HepG2 (cell line): ENCODE measurements around the gene CCM2. TPM values are rescaled to one million over a fixed set of nuclear protein-coding genes. Genes with fewer than 3 reads are reported as not detected.

ENCODE experiments used
- ATAC-seq: fragments of 200-7000 bp; cut with Tn5 transposase; 3 replicates; pipeline ENCODE4 v1.9.1; 2020; ENCODE audit warnings: mild to moderate bottlenecking, moderate library complexity
- BruUV-seq: library from RNA; stranded (reverse); fragments of 400-500 nt; replicated peaks from 2 replicates; lab custom pipeline; 2021; lab: Mats Ljungman, UMichigan
- CTCF ChIA-PET: fragments of 300-600 bp; formaldehyde crosslinking; extraction: SDS; loops from one replicate; lab custom pipeline; 2021; ENCODE audit warnings: low total read pairs, inconsistent platforms, low intra/inter-chr PET ratio; lab: Yijun Ruan, JAX
- POLR2A ChIA-PET: fragments of 350-600 bp; sonication (Branson Sonifier 250); formaldehyde crosslinking; loops from one replicate; lab custom pipeline; 2020; ENCODE audit warnings: antibody characterized with exemption, inconsistent platforms; lab: Yijun Ruan, JAX
- DNase-seq: peaks from one replicate; pipeline ENCODE4 v3.0.0-alpha.2; 2015; ENCODE audit warnings: low spot score
- FAIRE-seq: peaks from 3 replicates; lab custom pipeline; 2011; peaks lifted over from hg19 to GRCh38; lab: Jason Lieb, UNC
- H2AFZ ChIP-seq: one replicate; pipeline ENCODE4 v1.6.1; 2011; ENCODE audit warnings: low read length, inconsistent platforms
- H3K27ac ChIP-seq: fragments of 300-600 bp; 3 replicates; pipeline ENCODE4 v1.8.0; 2011; ENCODE audit warnings: mixed run types, mild to moderate bottlenecking, mixed read lengths, low read length, inconsistent platforms; ENCODE audit not compliant: insufficient read depth; ENCODE audit errors: extremely low read length
- H3K27me3 ChIP-seq, 2 experiments: fragments of 200-600 bp in 1 of 2; 2 replicates in 1 of 2; 3 replicates in 1 of 2; pipeline versions ENCODE4 v1.6.0 to v1.8.0; 2011; ENCODE audit warnings: low read length in 2 of 2, mild to moderate bottlenecking in 2 of 2, moderate library complexity in 2 of 2, inconsistent platforms in 1 of 2; ENCODE audit not compliant: insufficient read depth in 2 of 2, control insufficient read depth in 1 of 2
- H3K36me3 ChIP-seq, 2 experiments: fragments of 200-600 bp in 1 of 2; replicated peaks in 1 of 2; 2 replicates in 1 of 2; 3 replicates in 1 of 2; pipeline versions ENCODE4 v1.5.1 to v1.8.0; 2011; ENCODE audit warnings: low read length in 2 of 2, inconsistent platforms in 1 of 2; ENCODE audit not compliant: insufficient read depth in 2 of 2, control insufficient read depth in 1 of 2
- H3K4me1 ChIP-seq: 2 replicates; pipeline ENCODE4 v1.5.1; 2012; ENCODE audit warnings: low read length, inconsistent platforms; ENCODE audit not compliant: insufficient read depth
- H3K4me2 ChIP-seq: 2 replicates; pipeline ENCODE4 v1.6.0; 2011; ENCODE audit warnings: low read depth, low read length, inconsistent platforms
- H3K4me3 ChIP-seq, 3 experiments: fragments of 200-600 bp in 1 of 3; sonication (generic), shearing (Covaris generic) in 1 of 3; replicated peaks in 1 of 3; 2 replicates each; pipeline ENCODE4 v1.5.1; 2011 to 2016; ENCODE audit warnings: low read length in 3 of 3, inconsistent platforms in 2 of 3, low read depth in 2 of 3, mild to moderate bottlenecking in 2 of 3, control low read depth in 1 of 3, mixed read lengths in 1 of 3; ENCODE audit not compliant: insufficient read depth in 1 of 3
- H3K79me2 ChIP-seq: one replicate; pipeline ENCODE4 v1.6.1; 2011; ENCODE audit warnings: low read length, inconsistent platforms; ENCODE audit not compliant: insufficient read depth
- H3K9ac ChIP-seq: 2 replicates; pipeline ENCODE4 v1.6.0; 2011; ENCODE audit warnings: mild to moderate bottlenecking, low read depth, low read length, inconsistent platforms; ENCODE audit not compliant: insufficient read depth
- H3K9me3 ChIP-seq: 2 replicates; pipeline ENCODE4 v1.5.1; 2012; ENCODE audit warnings: mild to moderate bottlenecking, low read length
- H4K20me1 ChIP-seq: 2 replicates; pipeline ENCODE4 v1.6.0; 2011; ENCODE audit warnings: inconsistent platforms, mild to moderate bottlenecking, low read length, moderate library complexity; ENCODE audit not compliant: insufficient read depth
- EZH2 ChIP-seq: conservative IDR thresholded peaks from 2 replicates; pipeline ENCODE4 v1.6.1; 2012; ENCODE audit warnings: mild to moderate bottlenecking, low read depth, low read length, moderate library complexity
- GPN1 ChIP-seq: sonication (generic); formaldehyde crosslinking; IDR thresholded peaks from 2 replicates; pipeline ENCODE4 v1.5.1; 2020; ENCODE audit warnings: missing genetic modification reagents, borderline replicate concordance
- HNF4G ChIP-seq, 2 experiments: sonication (generic) in 1 of 2; formaldehyde crosslinking in 1 of 2; IDR thresholded peaks; 2 replicates each; pipeline versions ENCODE4 v1.4.0 to v1.6.1; 2011 to 2020; ENCODE audit warnings: borderline replicate concordance in 2 of 2, low read depth in 2 of 2, mild to moderate bottlenecking in 2 of 2, low read length in 1 of 2, missing genetic modification reagents in 1 of 2, moderate library complexity in 1 of 2
- MAX ChIP-seq: IDR thresholded peaks from 2 replicates; pipeline ENCODE4 v1.6.1; 2012; ENCODE audit warnings: inconsistent platforms
- NR2C2 ChIP-seq: sonication (generic); formaldehyde crosslinking; IDR thresholded peaks from 2 replicates; pipeline ENCODE4 v1.4.0; 2020; ENCODE audit warnings: missing genetic modification reagents, mild to moderate bottlenecking, moderate library complexity, borderline replicate concordance
- RARG ChIP-seq: sonication (generic); formaldehyde crosslinking; IDR thresholded peaks from 2 replicates; pipeline ENCODE4 v1.4.0; 2020; ENCODE audit warnings: low read depth, mild to moderate bottlenecking, missing genetic modification reagents
- RCOR2 ChIP-seq: IDR thresholded peaks from 2 replicates; pipeline ENCODE4 v1.6.1; 2016; ENCODE audit warnings: missing biosample characterization, missing genetic modification reagents
- SYNCRIP ChIP-seq: fragments of 200-400 bp; formaldehyde crosslinking; IDR thresholded peaks from 2 replicates; pipeline ENCODE4 v1.6.1; 2018; ENCODE audit warnings: mild to moderate bottlenecking, low read depth, low read length; ENCODE audit not compliant: insufficient read depth
- ZEB1 ChIP-seq: IDR thresholded peaks from 2 replicates; pipeline ENCODE4 v1.6.1; 2012; ENCODE audit warnings: mild to moderate bottlenecking, low read depth, inconsistent platforms; ENCODE audit not compliant: insufficient replicate concordance
- ZMYM4 ChIP-seq: sonication (generic); formaldehyde crosslinking; IDR thresholded peaks from 2 replicates; pipeline ENCODE4 v1.8.1; 2023; ENCODE audit warnings: mild to moderate bottlenecking, missing genetic modification reagents
- ZNF136 ChIP-seq: sonication (generic); formaldehyde crosslinking; IDR thresholded peaks from 2 replicates; pipeline ENCODE4 v1.8.1; 2022; ENCODE audit warnings: low read depth, mild to moderate bottlenecking, moderate library complexity, missing genetic modification reagents
- ZNF143 ChIP-seq: sonication (generic); formaldehyde crosslinking; IDR thresholded peaks from 2 replicates; pipeline ENCODE4 v1.4.0; 2020; ENCODE audit warnings: missing genetic modification reagents
- ZNF251 ChIP-seq: sonication (generic); formaldehyde crosslinking; IDR thresholded peaks from 2 replicates; pipeline ENCODE4 v1.9.0; 2021; ENCODE audit warnings: mild to moderate bottlenecking, missing genetic modification reagents
- ZNF256 ChIP-seq: sonication (generic); formaldehyde crosslinking; conservative IDR thresholded peaks from 2 replicates; pipeline ENCODE4 v1.4.0; 2020; ENCODE audit warnings: missing genetic modification reagents
- ZNF513 ChIP-seq: sonication (generic); formaldehyde crosslinking; conservative IDR thresholded peaks from 2 replicates; pipeline ENCODE4 v1.5.0; 2020; ENCODE audit warnings: missing genetic modification reagents
- ZNF543 ChIP-seq: sonication (generic); formaldehyde crosslinking; IDR thresholded peaks from 2 replicates; pipeline ENCODE4 v1.4.0; 2020; ENCODE audit warnings: mild to moderate bottlenecking, missing genetic modification reagents
- ZNF572 ChIP-seq: sonication (generic); formaldehyde crosslinking; IDR thresholded peaks from 2 replicates; pipeline ENCODE4 v1.5.1; 2020; ENCODE audit warnings: mild to moderate bottlenecking, missing genetic modification reagents
- ZNF580 ChIP-seq: IDR thresholded peaks from 2 replicates; pipeline ENCODE4 v1.6.1; 2016; ENCODE audit warnings: low read depth, borderline replicate concordance
- ZNF710 ChIP-seq: sonication (generic); formaldehyde crosslinking; IDR thresholded peaks from 2 replicates; pipeline ENCODE4 v1.5.0; 2020; ENCODE audit warnings: mild to moderate bottlenecking, missing genetic modification reagents, borderline replicate concordance
- ZNF766 ChIP-seq: sonication (generic); formaldehyde crosslinking; IDR thresholded peaks from 2 replicates; pipeline ENCODE4 v1.5.0; 2020; ENCODE audit warnings: missing genetic modification reagents, borderline replicate concordance
- WGBS: methylation state at CpG from one replicate; pipeline ENCODE4 v1.1.6; 2017; ENCODE audit warnings: low lambda C conversion rate; 5-methylcytosine and 5-hydroxymethylcytosine counted together
- in situ Hi-C: cut with HindIII; loops from 2 replicates; pipeline ENCODE4 v1.10.0; 2017; ENCODE audit warnings: low pct_unique_long_range_greater_than_20kb; ENCODE audit not compliant: extremely low pct_ligation_motif_present
- intact Hi-C: fragments of 100-400 bp; cut with micrococcal nuclease; formaldehyde crosslinking; loops from one replicate; pipeline ENCODE4 v1.10.0; 2022; ENCODE audit not compliant: unreplicated experiment
- polyA plus RNA-seq, 8 experiments: library from polyadenylated mRNA; depleted of rRNA in 3 of 8; stranded (reverse) in 7 of 8; unstranded in 1 of 8; fragments of >200 nt; fragmentation: Illumina TruSeq in 4 of 8; extraction: Trizol in 4 of 8; gene quantifications; 2 replicates each; pipeline versions ENCODE4 v1.2.1 to v1.2.3, GENCODE V29; 2011 to 2016; ENCODE audit warnings: low read depth in 4 of 8, missing spikeins in 1 of 8, mixed read lengths in 1 of 8; ENCODE audit not compliant: insufficient read depth in 1 of 8
- total RNA-seq, 5 experiments: library from RNA; depleted of rRNA; stranded (reverse); fragments of >200 nt; fragmentation: Illumina TruSeq; extraction: Trizol; gene quantifications; 2 replicates each; pipeline ENCODE4 v1.2.3, GENCODE V29; 2016; ENCODE audit warnings: low read depth in 1 of 5

Gene CCM2
- total and polyA plus RNA-seq, 2 of the 13 experiments (the other 11 are each of a cell fraction or from before 2014, with no cell fraction given), result 13.7 to 15.8 TPM

- no peak for TF ChIP-seq ZNF513 (CRISPR knock-in tag)
- TF ChIP-seq ZEB1, result no peak
These were observed 13.5 kb downstream of the CCM2 start (continued) for GRCh38 chr7:45013465-45013967.

GRCh38 chr7:45015313-45015712 is 15.3 kb downstream of the CCM2 start:
- Histone ChIP-seq H3K4me1 (peaks cover 18% of the 10 kb centered on the region), H3K4me2 (peak overlapping the region; percentile 41), H3K4me3 (no peak overlapping the region), H3K27ac (peak overlapping the region; percentile 41), H3K9ac (no peak overlapping the region), H3K36me3 (0 out of 5 replicates have a peak, but pooled peaks cover 0 to 1% of the 10 kb centered on the region in 2 experiments), H3K79me2 (no peaks in the 10 kb centered on the region), H3K9me3 (no peaks in the 10 kb centered on the region), H4K20me1 (no peaks in the 10 kb centered on the region), H3K27me3 (no peaks in the 10 kb centered on the region), H2AFZ (no peak overlapping the region)
- intact Hi-C loops, result no loop called here
- peak; percentile 98 for FAIRE-seq
- POLR2A ChIA-PET, result interaction anchor here (0.9 to 1.3 kb wide), 4 partner anchors 11 to 20 kb away, joined by 3 to 4 read pairs (median 4); no protein-coding TSS in a partner anchor
- 29% methylated on average over 1 of the region's 1 CpG for WGBS
- DNase-seq, result peak; percentile 48
- BruUV-seq, result no TSS peak
- CTCF ChIA-PET, result no interaction called here
- peak; percentile 96 for ATAC-seq
- in situ Hi-C loops, result no loop called here
- TF ChIP-seq ZMYM4 (CRISPR knock-in tag) (no peak), ZNF136 (CRISPR knock-in tag) (no peak), ZNF143 (CRISPR knock-in tag) (no peak), EZH2 (no peak), MAX (peak; percentile 20; the same call in 1 of the 2 replicates), ZNF580 (CRISPR knock-in tag) (no peak), ZNF251 (CRISPR knock-in tag) (no peak), RCOR2 (CRISPR knock-in tag) (no peak), NR2C2 (peak; percentile 83), RARG (no peak), GPN1 (no peak), ZNF572 (CRISPR knock-in tag) (no peak), HNF4G (IDR thresholded peaks at IDR 0.05; ENCODE audit: borderline replicate concordance, low read depth, low read length) (peak; percentile 79), HNF4G (CRISPR knock-in tag; IDR thresholded peaks at IDR 0.05; ENCODE audit: borderline replicate concordance, low read depth) (no peak; the same call in 1 of the 2 replicates), ZNF256 (CRISPR knock-in tag) (no peak), SYNCRIP (no peak), ZNF766 (CRISPR knock-in tag) (no peak), ZNF543 (CRISPR knock-in tag) (no peak), ZNF710 (no peak)
